Activated CD8-positive, alpha-beta memory T cell treated with anti-CD3 and anti-CD28 coated beads, Interleukin-2, amount 10 ng/mL, durations not matched to agents 7 days and 5 days (primary cell): ENCODE results near the gene HTR3E. TPM values are rescaled to one million over a fixed set of nuclear protein-coding genes. Genes with fewer than 3 reads are reported as not detected.
"Not testable (repeated sequence)": the region's sequence is repeated elsewhere in the genome, so short reads cannot be mapped to it uniquely, and the experiment has no call there.

Source experiments
- ATAC-seq: fragments of 150-1000 bp; cut with Tn5 transposase; one replicate; pipeline ENCODE4 v1.10.0; 2021; ENCODE audit warnings: moderate library complexity
- CTCF ChIA-PET: fragments of 350-600 bp; sonication (Branson Sonifier 250); formaldehyde crosslinking; loops from one replicate; lab custom pipeline; 2021; ENCODE audit warnings: antibody characterized with exemption; lab: Charles Lee
- DNase-seq: peaks from one replicate; pipeline ENCODE4 v3.0.0-alpha.2; 2020
- H3K27ac Mint-ChIP-seq: one replicate; pipeline ENCODE4 v1.8.0; 2021; ENCODE audit warnings: mild to moderate bottlenecking, mixed read lengths
- H3K27me3 Mint-ChIP-seq: one replicate; pipeline ENCODE4 v1.8.0; 2021; ENCODE audit warnings: mixed read lengths
- H3K36me3 Mint-ChIP-seq: one replicate; pipeline ENCODE4 v1.8.0; 2021; ENCODE audit warnings: mild to moderate bottlenecking, mixed read lengths
- H3K4me1 Mint-ChIP-seq: one replicate; pipeline ENCODE4 v1.8.0; 2021; ENCODE audit warnings: mixed read lengths
- H3K4me3 Mint-ChIP-seq: one replicate; pipeline ENCODE4 v1.8.0; 2021; ENCODE audit warnings: mild to moderate bottlenecking, moderate library complexity, mixed read lengths
- H3K9me3 Mint-ChIP-seq: one replicate; pipeline ENCODE4 v1.8.0; 2022; ENCODE audit warnings: low read depth, mixed read lengths
- total RNA-seq, 2 experiments: library from RNA; stranded (reverse); gene quantifications; one replicate each; pipeline ENCODE4 v1.2.3, GENCODE V29; 2021

HTR3E gene
- total RNA-seq, 2 experiments from 2014 or later: not detected

GRCh38 chr3:184078851-184079250 is 18.0 kb upstream of the HTR3E start:
- Mint-ChIP-seq H3K4me1 (no peaks in the 10 kb centered on the region), H3K9me3 (no peaks in the 10 kb centered on the region), H3K36me3 (no peaks in the 10 kb centered on the region), H3K4me3 (no peak overlapping the region), H3K27me3 (peaks cover 4% of the 10 kb centered on the region), H3K27ac (no peak overlapping the region)
- ATAC-seq (no peak), DNase-seq (no peak)
- CTCF ChIA-PET: no interaction called here

- Mint-ChIP-seq H3K36me3 (peaks cover 11% of the 10 kb centered on the region), H3K4me3 (no peak overlapping the region), H3K4me1 (peaks cover 7% of the 10 kb centered on the region), H3K27ac (no peak overlapping the region), H3K27me3 (peaks cover 4% of the 10 kb centered on the region), H3K9me3 (peaks cover 8% of the 10 kb centered on the region)
- DNase-seq (no peak), ATAC-seq (no peak)
- CTCF ChIA-PET: no interaction called here
Measured at GRCh38 chr3:184081116-184081830, 15.6 kb upstream of the HTR3E start.

GRCh38 chr3:184082034-184082433 is 14.8 kb upstream of the HTR3E start:
- Mint-ChIP-seq H3K9me3 (peaks cover 8% of the 10 kb centered on the region), H3K27ac (no peak overlapping the region), H3K4me3 (no peak overlapping the region), H3K27me3 (peaks cover 4% of the 10 kb centered on the region), H3K4me1 (peaks cover 7% of the 10 kb centered on the region), H3K36me3 (peaks cover 14% of the 10 kb centered on the region)
- CTCF ChIA-PET: no interaction called here
- DNase-seq: no peak
- no peak for ATAC-seq

GRCh38 chr3:184082465-184082864 is 14.4 kb upstream of the HTR3E start:
- Mint-ChIP-seq H3K36me3 (peaks cover 16% of the 10 kb centered on the region), H3K27me3 (peaks cover 4% of the 10 kb centered on the region), H3K4me3 (no peak overlapping the region), H3K27ac (no peak overlapping the region), H3K9me3 (peaks cover 8% of the 10 kb centered on the region), H3K4me1 (peaks cover 7% of the 10 kb centered on the region)
- DNase-seq: no peak
- ATAC-seq: no peak
- CTCF ChIA-PET: no interaction called here

GRCh38 chr3:184085389-184085852 is 11.4 kb upstream of the HTR3E start:
- peaks cover 8% of the 10 kb centered on the region for H3K9me3 Mint-ChIP-seq
- peaks cover 7% of the 10 kb centered on the region for H3K4me1 Mint-ChIP-seq
- CTCF ChIA-PET: interaction anchor here (1.4 kb wide), 1 partner anchor 143 kb away, joined by 3 read pairs; no protein-coding TSS in a partner anchor
- ATAC-seq (peak; percentile 45), DNase-seq (no peak)
- H3K27me3 Mint-ChIP-seq: no peaks in the 10 kb centered on the region
- peaks cover 16% of the 10 kb centered on the region for H3K36me3 Mint-ChIP-seq
- H3K27ac Mint-ChIP-seq: peak overlapping the region; percentile 29
- no peak overlapping the region for H3K4me3 Mint-ChIP-seq

GRCh38 chr3:184092199-184092598 is 4.7 kb upstream of the HTR3E start:
- Mint-ChIP-seq H3K27me3 (peaks cover 9% of the 10 kb centered on the region), H3K4me3 (no peak overlapping the region), H3K27ac (no peak overlapping the region), H3K9me3 (no peaks in the 10 kb centered on the region), H3K36me3 (peaks cover 9% of the 10 kb centered on the region), H3K4me1 (no peaks in the 10 kb centered on the region)
- DNase-seq (no peak), ATAC-seq (no peak)
- CTCF ChIA-PET: no interaction called here

- H3K9me3 Mint-ChIP-seq: no peaks in the 10 kb centered on the region
- no peak overlapping the region for H3K27ac Mint-ChIP-seq
- H3K4me1 Mint-ChIP-seq: no peaks in the 10 kb centered on the region
- H3K27me3 Mint-ChIP-seq: peaks cover 15% of the 10 kb centered on the region
- ATAC-seq: no peak
- no peak for DNase-seq
- no peak overlapping the region for H3K4me3 Mint-ChIP-seq
- peaks cover 4% of the 10 kb centered on the region for H3K36me3 Mint-ChIP-seq
- CTCF ChIA-PET: no interaction called here
Measured at GRCh38 chr3:184097556-184097955, 692 bp downstream of the HTR3E start.

- ATAC-seq: no peak
- CTCF ChIA-PET: no interaction called here
- H3K9me3 Mint-ChIP-seq: no peaks in the 10 kb centered on the region
- H3K27ac Mint-ChIP-seq: no peak overlapping the region
- no peak overlapping the region for H3K4me3 Mint-ChIP-seq
- H3K36me3 Mint-ChIP-seq: no peaks in the 10 kb centered on the region
- H3K4me1 Mint-ChIP-seq: no peaks in the 10 kb centered on the region
- peaks cover 13% of the 10 kb centered on the region for H3K27me3 Mint-ChIP-seq
- no peak for DNase-seq
Measured at GRCh38 chr3:184099806-184100686, 3.2 kb downstream of the HTR3E start.

GRCh38 chr3:184110316-184110725 is 13.5 kb downstream of the HTR3E start:
- peaks cover 5% of the 10 kb centered on the region for H3K4me1 Mint-ChIP-seq
- peaks cover 12% of the 10 kb centered on the region for H3K27me3 Mint-ChIP-seq
- no peak overlapping the region for H3K4me3 Mint-ChIP-seq
- no peak overlapping the region for H3K27ac Mint-ChIP-seq
- ATAC-seq (no peak), DNase-seq (no peak)
- H3K36me3 Mint-ChIP-seq: no peaks in the 10 kb centered on the region
- no peaks in the 10 kb centered on the region for H3K9me3 Mint-ChIP-seq
- CTCF ChIA-PET: no interaction called here

GRCh38 chr3:184116017-184116416 is 19.2 kb downstream of the HTR3E start:
- H3K4me3 Mint-ChIP-seq: no peak overlapping the region
- no peak overlapping the region for H3K27ac Mint-ChIP-seq
- DNase-seq (no peak), ATAC-seq (no peak)
- no peaks in the 10 kb centered on the region for H3K4me1 Mint-ChIP-seq
- no peaks in the 10 kb centered on the region for H3K36me3 Mint-ChIP-seq
- H3K27me3 Mint-ChIP-seq: peaks cover 21% of the 10 kb centered on the region
- no peaks in the 10 kb centered on the region for H3K9me3 Mint-ChIP-seq
- CTCF ChIA-PET: no interaction called here

GRCh38 chr3:184117636-184118035 is 20.8 kb downstream of the HTR3E start:
- ATAC-seq (peak; percentile 30), DNase-seq (no peak)
- no peaks in the 10 kb centered on the region for H3K36me3 Mint-ChIP-seq
- H3K4me3 Mint-ChIP-seq: no peak overlapping the region
- H3K9me3 Mint-ChIP-seq: no peaks in the 10 kb centered on the region
- H3K4me1 Mint-ChIP-seq: no peaks in the 10 kb centered on the region
- no peak overlapping the region for H3K27ac Mint-ChIP-seq
- CTCF ChIA-PET: no interaction called here
- peaks cover 23% of the 10 kb centered on the region for H3K27me3 Mint-ChIP-seq

GRCh38 chr3:184121031-184121430 is 24.2 kb downstream of the HTR3E start:
- H3K27ac Mint-ChIP-seq, H3K4me1 Mint-ChIP-seq, DNase-seq, CTCF ChIA-PET, H3K36me3 Mint-ChIP-seq, H3K4me3 Mint-ChIP-seq, ATAC-seq, H3K9me3 Mint-ChIP-seq: not testable (repeated sequence)
- H3K27me3 Mint-ChIP-seq: peaks cover 18% of the 10 kb centered on the region

- Mint-ChIP-seq H3K4me3 (no peak overlapping the region), H3K9me3 (no peaks in the 10 kb centered on the region), H3K27me3 (peaks cover 6% of the 10 kb centered on the region), H3K27ac (no peak overlapping the region), H3K36me3 (no peaks in the 10 kb centered on the region), H3K4me1 (no peaks in the 10 kb centered on the region)
- CTCF ChIA-PET: interaction anchor here (1.0 kb wide), 1 partner anchor 10 kb away, joined by 3 read pairs; the partner anchor contains the start of gene EIF2B5
- DNase-seq (no peak), ATAC-seq (no peak)
Measured at GRCh38 chr3:184126006-184126405, 29.1 kb downstream of the HTR3E start.
